GM19025 (cell line): Measurements from ENCODE around the gene HHAT.

ENCODE experiments used
- ATAC-seq: cut with Tn5 transposase; IDR thresholded peaks from one replicate; pipeline ENCODE4 v1.9.1; 2021; ENCODE audit warnings: mild to moderate bottlenecking, low read depth, moderate library complexity; ENCODE audit not compliant: unreplicated experiment

HHAT gene

GRCh38 chr1:210698661-210699060 lies 370.0 kb downstream of the HHAT start:
- no peak for ATAC-seq

GRCh38 chr1:210700083-210700482 lies 371.4 kb downstream of the HHAT start:
- ATAC-seq, result no peak

GRCh38 chr1:210700511-210700910 lies 371.8 kb downstream of the HHAT start:
- no peak for ATAC-seq

- ATAC-seq, result no peak
Measured at GRCh38 chr1:210702506-210702905, 373.8 kb downstream of the HHAT start.

- no peak for ATAC-seq
Measured at GRCh38 chr1:210703593-210703992, 374.9 kb downstream of the HHAT start.

GRCh38 chr1:210705086-210705485 lies 376.4 kb downstream of the HHAT start:
- no peak for ATAC-seq

GRCh38 chr1:210706246-210706645 lies 377.5 kb downstream of the HHAT start:
- no peak for ATAC-seq

- no peak for ATAC-seq
Measured at GRCh38 chr1:210707300-210708240, 378.9 kb downstream of the HHAT start.

- no peak for ATAC-seq
Measured at GRCh38 chr1:210709701-210710100, 381.0 kb downstream of the HHAT start.

GRCh38 chr1:210711825-210712612 lies 383.3 kb downstream of the HHAT start:
- no peak for ATAC-seq

- ATAC-seq, result no peak
Measured at GRCh38 chr1:210715072-210715471, 386.4 kb downstream of the HHAT start.

- no peak for ATAC-seq
Measured at GRCh38 chr1:210722410-210723081, 393.8 kb downstream of the HHAT start.

- ATAC-seq, result no peak
Measured at GRCh38 chr1:210723646-210724045, 394.9 kb downstream of the HHAT start.

- no peak for ATAC-seq
Measured at GRCh38 chr1:210724768-210725167, 396.1 kb downstream of the HHAT start.
